Astrocyte of the hippocampus (primary cell): ENCODE measurements around the gene MARVELD3.
A peak's percentile ranks its signal among the peaks of the same experiment; 100 is the strongest.
"Not testable (repeated sequence)": the region's sequence is repeated elsewhere in the genome, so short reads cannot be mapped to it uniquely, and the experiment has no call there.

Experiments
- DNase-seq: peaks from one replicate; pipeline ENCODE4 v3.0.0; 2011; ENCODE audit warnings: low read depth, low spot score

Gene MARVELD3

GRCh38 chr16:71626018-71626857, at the start of gene MARVELD3:
MARVELD3 (plus strand) TSS chr16:71626184; CDS start chr16:71626230, 46 bp downstream.
- peak; percentile 23 for DNase-seq

- no peak for DNase-seq
Measured at GRCh38 chr16:71576971-71577370, 49.0 kb upstream of the MARVELD3 start, which contains the start of gene TAT. TAT (minus strand) TSS chr16:71577092; CDS start chr16:71576415, 677 bp downstream.

- not testable (repeated sequence) for DNase-seq
Measured at GRCh38 chr16:71582553-71582848, 43.5 kb upstream of the MARVELD3 start.

- no peak for DNase-seq
Measured at GRCh38 chr16:71584543-71585317, 41.3 kb upstream of the MARVELD3 start.

- no peak for DNase-seq
Measured at GRCh38 chr16:71585318-71585703, 40.7 kb upstream of the MARVELD3 start.

GRCh38 chr16:71589334-71589733, 36.6 kb upstream of the MARVELD3 start:
- not testable (repeated sequence) for DNase-seq

- not testable (repeated sequence) for DNase-seq
Measured at GRCh38 chr16:71590071-71590470, 35.9 kb upstream of the MARVELD3 start.

GRCh38 chr16:71590584-71590983, 35.4 kb upstream of the MARVELD3 start:
- no peak for DNase-seq

- DNase-seq = no peak
Measured at GRCh38 chr16:71591917-71592316, 34.1 kb upstream of the MARVELD3 start.

GRCh38 chr16:71593048-71593999, 32.7 kb upstream of the MARVELD3 start:
- no peak for DNase-seq

GRCh38 chr16:71594000-71594646, 31.9 kb upstream of the MARVELD3 start:
- DNase-seq = no peak

- not testable (repeated sequence) for DNase-seq
Measured at GRCh38 chr16:71595340-71595826, 30.6 kb upstream of the MARVELD3 start.

GRCh38 chr16:71598426-71598825, 27.6 kb upstream of the MARVELD3 start:
- DNase-seq = not testable (repeated sequence)

- no peak for DNase-seq
Measured at GRCh38 chr16:71600822-71601221, 25.2 kb upstream of the MARVELD3 start.

GRCh38 chr16:71609066-71609465, 16.9 kb upstream of the MARVELD3 start:
- DNase-seq = no peak

- DNase-seq = no peak
Measured at GRCh38 chr16:71610447-71610846, 15.5 kb upstream of the MARVELD3 start.

- peak; percentile 76 for DNase-seq
Measured at GRCh38 chr16:71610936-71611871, 14.8 kb upstream of the MARVELD3 start.

- DNase-seq = not testable (repeated sequence)
Measured at GRCh38 chr16:71614956-71615355, 11.0 kb upstream of the MARVELD3 start.

GRCh38 chr16:71618429-71618828, 7.6 kb upstream of the MARVELD3 start:
- no peak for DNase-seq

- DNase-seq = no peak
Measured at GRCh38 chr16:71622088-71622487, 3.9 kb upstream of the MARVELD3 start.
